ENCODE results near the gene ZNF18. TPM values are rescaled to one million over a fixed set of nuclear protein-coding genes. Genes with fewer than 3 reads are reported as not detected.

Gene ZNF18
- total RNA-seq, 2 experiments from 2014 or later = 9.1 TPM

- H3K27ac ChIP-seq (ENCODE audit: low read depth, low read length, poor library complexity, severe bottlenecking) = no peak overlapping the region
- BruUV-seq (replicated peaks) = no TSS peak
These were observed 25.0 kb upstream of the ZNF18 start for GRCh38 chr17:12022310-12022709.

GRCh38 chr17:12021623-12022140 lies 24.4 kb upstream of the ZNF18 start:
- Histone ChIP-seq H4K20me1 (ENCODE audit: insufficient read depth, low read length) (peaks cover 25% of the 10 kb centered on the region; the same call in 1 of the 2 replicates), H3K4me1 (ENCODE audit: insufficient read depth, low read length, poor library complexity, severe bottlenecking) (peaks cover 17% of the 10 kb centered on the region), H3K9me2 (ENCODE audit: insufficient read depth, low read length) (no peaks in the 10 kb centered on the region), H3K27ac (ENCODE audit: low read depth, low read length, poor library complexity, severe bottlenecking) (no peak overlapping the region), H3K4me2 (ENCODE audit: low read length) (peak overlapping the region; percentile 71), H3K9me3 (ENCODE audit: low read length) (no peaks in the 10 kb centered on the region), H2AFZ (ENCODE audit: low read length) (peak overlapping the region; percentile 45; the same call in 1 of the 2 replicates), H3K79me2 (ENCODE audit: insufficient read depth, low read depth, low read length) (peaks cover 40% of the 10 kb centered on the region; the same call in 1 of the 2 replicates), H3K4me3 (ENCODE audit: low read depth, low read length, poor library complexity, severe bottlenecking) (peak overlapping the region; percentile 92), H3K36me3 (ENCODE audit: insufficient read depth, low read length) (no peaks in the 10 kb centered on the region)
- peak; percentile 4 for DNase-seq (ENCODE audit: low spot score)
- BruUV-seq (replicated peaks) = no TSS peak
- CTCF ChIA-PET (ENCODE audit: unreplicated experiment) = no interaction called here
- intact Hi-C loops (cut with micrococcal nuclease; ENCODE audit: unreplicated experiment) = loop anchor here (2.0 kb wide), 1 partner anchor 25 kb away; the partner anchor contains the start of gene ZNF18
- POLR2A ChIA-PET = interaction anchor here (0.7 to 4.1 kb wide), 4 partner anchors 13 to 730 kb away, joined by 3 to 39 read pairs (median 4); partner anchors contain the start of gene ZNF18
- TF ChIP-seq CTCF (conservative IDR thresholded peaks at IDR 0.05; ENCODE audit: low read length) (no peak), EZH2phosphoT487 (IDR thresholded peaks at IDR 0.05; ENCODE audit: borderline replicate concordance, low read depth, low read length) (no peak)

More at GRCh38 chr17:12022310-12022709, 25.0 kb upstream of the ZNF18 start:
- Histone ChIP-seq H2AFZ (ENCODE audit: low read length) (no peak overlapping the region), H3K4me2 (ENCODE audit: low read length) (peak overlapping the region; percentile 71), H3K9me3 (ENCODE audit: low read length) (no peaks in the 10 kb centered on the region), H3K36me3 (ENCODE audit: insufficient read depth, low read length) (no peaks in the 10 kb centered on the region), H3K4me3 (ENCODE audit: low read depth, low read length, poor library complexity, severe bottlenecking) (peak overlapping the region; percentile 92), H4K20me1 (ENCODE audit: insufficient read depth, low read length) (peaks cover 31% of the 10 kb centered on the region; the same call in 1 of the 2 replicates), H3K4me1 (ENCODE audit: insufficient read depth, low read length, poor library complexity, severe bottlenecking) (peaks cover 17% of the 10 kb centered on the region), H3K79me2 (ENCODE audit: insufficient read depth, low read depth, low read length) (peaks cover 43% of the 10 kb centered on the region; the same call in 1 of the 2 replicates), H3K9me2 (ENCODE audit: insufficient read depth, low read length) (no peaks in the 10 kb centered on the region)
- ChIA-PET POLR2A (interaction anchor here (0.5 to 4.1 kb wide), 4 partner anchors 12 to 729 kb away, joined by 3 to 39 read pairs (median 4); partner anchors contain the start of gene ZNF18), CTCF (ENCODE audit: unreplicated experiment) (no interaction called here)
- intact Hi-C loops (cut with micrococcal nuclease; ENCODE audit: unreplicated experiment) = no loop called here
- no peak for TF ChIP-seq EZH2phosphoT487 (IDR thresholded peaks at IDR 0.05; ENCODE audit: borderline replicate concordance, low read depth, low read length)
- no peak for TF ChIP-seq CTCF (conservative IDR thresholded peaks at IDR 0.05; ENCODE audit: low read length)
- no peak for DNase-seq (ENCODE audit: low spot score)
